ENCODE results near the gene KATNB1. TPM values are rescaled to one million over a fixed set of nuclear protein-coding genes. Genes with fewer than 3 reads are reported as not detected.

The KATNB1 gene
- total RNA-seq, 1 experiment from 2014 or later, result 32.2 TPM

DNA sequence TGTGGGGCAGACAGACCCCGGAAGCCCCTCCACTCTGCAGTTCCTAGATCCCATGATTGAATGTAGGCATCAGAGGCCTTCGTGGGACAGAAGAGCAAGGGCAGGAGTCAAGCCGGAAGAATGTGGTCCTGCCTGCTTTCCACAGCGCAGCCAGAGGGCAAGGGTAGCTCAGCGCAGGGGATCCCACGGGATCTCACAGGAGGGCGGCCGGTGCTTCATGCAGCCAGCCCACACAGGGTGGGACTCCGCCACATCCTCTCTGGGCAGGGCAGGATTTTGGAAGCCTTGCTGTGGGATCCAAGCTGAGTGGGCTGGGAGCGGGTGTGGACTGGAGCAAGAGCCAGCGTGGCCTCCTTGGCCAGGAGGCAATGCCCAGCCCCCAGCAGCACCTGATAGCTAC lies 13.0 kb downstream of the KATNB1 start:
- Histone ChIP-seq H4K20me1 (ENCODE audit: insufficient read depth) (no peaks in the 10 kb centered on the region), H3K4me2 (ENCODE audit: low read length) (no peak overlapping the region), H3K4me1 (ENCODE audit: control insufficient read depth in 1 of 2, insufficient read depth in 2 of 2, low read length in 2 of 2) (no peaks in the 10 kb centered on the region), H3K27ac (ENCODE audit: low read depth, low read length) (no peak overlapping the region), H3K36me3 (ENCODE audit: control insufficient read depth in 1 of 2, insufficient read depth in 2 of 2, low read length in 2 of 2) (no peaks in the 10 kb centered on the region), H3K27me3 (ENCODE audit: insufficient read depth, low read length) (no peaks in the 10 kb centered on the region), H3K4me3 (replicated peaks in 1 of 2; ENCODE audit: low read depth in 1 of 2, low read length in 2 of 2) (no peak overlapping the region), H3K79me2 (ENCODE audit: insufficient read depth, low read length) (no peaks in the 10 kb centered on the region), H3K9ac (ENCODE audit: low read length) (no peak overlapping the region), H3K9me3 (ENCODE audit: control insufficient read depth in 1 of 2, insufficient read depth in 1 of 2, low read depth in 1 of 2, low read length in 2 of 2) (no peaks in the 10 kb centered on the region), H3K9me2 (ENCODE audit: insufficient read depth) (no peaks in the 10 kb centered on the region), H2AFZ (ENCODE audit: low read depth, low read length, poor library complexity, severe bottlenecking) (no peak overlapping the region)
- no peak for TF ChIP-seq SP1 (IDR thresholded peaks at IDR 0.05; ENCODE audit: low read depth)
- TF ChIP-seq EZH2phosphoT487 (IDR thresholded peaks at IDR 0.05; ENCODE audit: borderline replicate concordance), result no peak
- TF ChIP-seq EGR1 (IDR thresholded peaks at IDR 0.05; ENCODE audit: low read depth), result no peak
- no peak for TF ChIP-seq ZNF274 (IDR thresholded peaks at IDR 0.05; ENCODE audit: low read depth, low read length)
- TF ChIP-seq CEBPB (IDR thresholded peaks at IDR 0.05; ENCODE audit: low read depth), result no peak
- TF ChIP-seq, protein P1, sequence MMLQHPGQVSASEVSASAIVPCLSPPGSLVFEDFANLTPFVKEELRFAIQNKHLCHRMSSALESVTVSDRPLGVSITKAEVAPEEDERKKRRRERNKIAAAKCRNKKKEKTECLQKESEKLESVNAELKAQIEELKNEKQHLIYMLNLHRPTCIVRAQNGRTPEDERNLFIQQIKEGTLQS (IDR thresholded peaks at IDR 0.05), result no peak
- TF ChIP-seq ELF1 (IDR thresholded peaks at IDR 0.05; ENCODE audit: borderline replicate concordance, low read depth), result no peak
- TF ChIP-seq POLR2A (IDR thresholded peaks at IDR 0.05; ENCODE audit: borderline replicate concordance, extremely low read depth, insufficient read depth, insufficient read length), result no peak
- TF ChIP-seq, protein P2, sequence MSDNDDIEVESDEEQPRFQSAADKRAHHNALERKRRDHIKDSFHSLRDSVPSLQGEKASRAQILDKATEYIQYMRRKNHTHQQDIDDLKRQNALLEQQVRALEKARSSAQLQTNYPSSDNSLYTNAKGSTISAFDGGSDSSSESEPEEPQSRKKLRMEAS (IDR thresholded peaks at IDR 0.05), result no peak
- TF ChIP-seq, protein P3, sequence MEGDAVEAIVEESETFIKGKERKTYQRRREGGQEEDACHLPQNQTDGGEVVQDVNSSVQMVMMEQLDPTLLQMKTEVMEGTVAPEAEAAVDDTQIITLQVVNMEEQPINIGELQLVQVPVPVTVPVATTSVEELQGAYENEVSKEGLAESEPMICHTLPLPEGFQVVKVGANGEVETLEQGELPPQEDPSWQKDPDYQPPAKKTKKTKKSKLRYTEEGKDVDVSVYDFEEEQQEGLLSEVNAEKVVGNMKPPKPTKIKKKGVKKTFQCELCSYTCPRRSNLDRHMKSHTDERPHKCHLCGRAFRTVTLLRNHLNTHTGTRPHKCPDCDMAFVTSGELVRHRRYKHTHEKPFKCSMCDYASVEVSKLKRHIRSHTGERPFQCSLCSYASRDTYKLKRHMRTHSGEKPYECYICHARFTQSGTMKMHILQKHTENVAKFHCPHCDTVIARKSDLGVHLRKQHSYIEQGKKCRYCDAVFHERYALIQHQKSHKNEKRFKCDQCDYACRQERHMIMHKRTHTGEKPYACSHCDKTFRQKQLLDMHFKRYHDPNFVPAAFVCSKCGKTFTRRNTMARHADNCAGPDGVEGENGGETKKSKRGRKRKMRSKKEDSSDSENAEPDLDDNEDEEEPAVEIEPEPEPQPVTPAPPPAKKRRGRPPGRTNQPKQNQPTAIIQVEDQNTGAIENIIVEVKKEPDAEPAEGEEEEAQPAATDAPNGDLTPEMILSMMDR (IDR thresholded peaks at IDR 0.05 in 2 of 3, conservative IDR thresholded peaks at IDR 0.05 in 1 of 3; ENCODE audit: borderline replicate concordance in 1 of 3, insufficient read depth in 1 of 3, low read depth in 2 of 3, low read length in 2 of 3), result no peak
- TF ChIP-seq SRF (IDR thresholded peaks at IDR 0.05; ENCODE audit: low read depth), result no peak
- TF ChIP-seq ZFX (IDR thresholded peaks at IDR 0.05), result no peak
- no peak for TF ChIP-seq YY1 (IDR thresholded peaks at IDR 0.05; ENCODE audit: extremely low read depth, insufficient replicate concordance, low read depth, low read length)
- TF ChIP-seq EZH2 (IDR thresholded peaks at IDR 0.05), result no peak
- no TSS peak for BruUV-seq (replicated peaks)
- ChIA-PET CTCF (no interaction called here), POLR2A (no interaction called here), RAD21 (ENCODE audit: low non-redundant PET in 1 of 2, low total read pairs in 2 of 2, uncharacterized antibody in 2 of 2, unreplicated experiment in 2 of 2) (no interaction called here)
- intact Hi-C loops (cut with micrococcal nuclease), result no loop called here
- ATAC-seq (no peak), DNase-seq (ENCODE audit: low read depth, low spot score) (no peak)
